Measurements from ENCODE around the gene YIPF5.

DNA sequence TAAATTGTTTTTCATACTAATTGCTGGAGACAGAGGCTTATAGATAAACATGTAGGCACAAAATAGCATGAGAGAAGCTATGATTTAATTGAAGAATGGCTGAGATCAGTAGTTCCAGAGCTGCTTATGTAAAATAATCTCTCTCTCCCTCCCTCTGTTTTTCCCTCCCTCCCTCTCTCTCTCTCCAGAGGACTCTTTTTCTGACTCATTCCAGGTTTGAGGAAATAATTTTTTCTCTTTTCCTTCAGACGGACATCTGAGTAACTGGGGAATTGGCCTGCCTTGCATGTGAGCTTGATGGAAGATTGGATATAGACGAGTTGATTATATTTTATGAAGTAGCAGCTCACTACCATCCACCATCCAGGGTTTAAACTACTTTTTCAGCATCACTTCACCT is 35.7 kb upstream of the YIPF5 start:
- TF ChIP-seq, protein P1, sequence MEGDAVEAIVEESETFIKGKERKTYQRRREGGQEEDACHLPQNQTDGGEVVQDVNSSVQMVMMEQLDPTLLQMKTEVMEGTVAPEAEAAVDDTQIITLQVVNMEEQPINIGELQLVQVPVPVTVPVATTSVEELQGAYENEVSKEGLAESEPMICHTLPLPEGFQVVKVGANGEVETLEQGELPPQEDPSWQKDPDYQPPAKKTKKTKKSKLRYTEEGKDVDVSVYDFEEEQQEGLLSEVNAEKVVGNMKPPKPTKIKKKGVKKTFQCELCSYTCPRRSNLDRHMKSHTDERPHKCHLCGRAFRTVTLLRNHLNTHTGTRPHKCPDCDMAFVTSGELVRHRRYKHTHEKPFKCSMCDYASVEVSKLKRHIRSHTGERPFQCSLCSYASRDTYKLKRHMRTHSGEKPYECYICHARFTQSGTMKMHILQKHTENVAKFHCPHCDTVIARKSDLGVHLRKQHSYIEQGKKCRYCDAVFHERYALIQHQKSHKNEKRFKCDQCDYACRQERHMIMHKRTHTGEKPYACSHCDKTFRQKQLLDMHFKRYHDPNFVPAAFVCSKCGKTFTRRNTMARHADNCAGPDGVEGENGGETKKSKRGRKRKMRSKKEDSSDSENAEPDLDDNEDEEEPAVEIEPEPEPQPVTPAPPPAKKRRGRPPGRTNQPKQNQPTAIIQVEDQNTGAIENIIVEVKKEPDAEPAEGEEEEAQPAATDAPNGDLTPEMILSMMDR (IDR thresholded peaks at IDR 0.05): no peak
- TF ChIP-seq POLR2AphosphoS5 (IDR thresholded peaks at IDR 0.05; ENCODE audit: insufficient read depth in 1 of 2, low read depth in 1 of 2): no peak

Measured in vagina (tissue), 2 donors.